Neuronal stem cell (in vitro differentiated cells): ENCODE results near the gene KRT81.

Experiments
- DNase-seq: peaks from one replicate; pipeline ENCODE4 v3.0.0-alpha.2; 2013; ENCODE audit warnings: low spot score
- H2AFZ ChIP-seq: one replicate; pipeline ENCODE4 v1.6.1; 2013; ENCODE audit warnings: mild to moderate bottlenecking, low read length, inconsistent platforms
- H2AK5ac ChIP-seq: 2 replicates; pipeline ENCODE4 v1.6.1; 2013; ENCODE audit warnings: low read depth, mild to moderate bottlenecking, inconsistent platforms, low read length, moderate library complexity, mixed read lengths
- H2BK120ac ChIP-seq: 2 replicates; pipeline ENCODE4 v1.6.1; 2013; ENCODE audit warnings: low read depth, mild to moderate bottlenecking, inconsistent platforms, low read length, moderate library complexity, mixed read lengths
- H2BK12ac ChIP-seq: one replicate; pipeline ENCODE4 v1.6.1; 2013; ENCODE audit warnings: low read length, inconsistent platforms
- H2BK15ac ChIP-seq: 2 replicates; pipeline ENCODE4 v1.6.1; 2013; ENCODE audit warnings: mild to moderate bottlenecking, low read length, inconsistent platforms, mixed read lengths
- H2BK5ac ChIP-seq: one replicate; pipeline ENCODE4 v1.6.1; 2013; ENCODE audit warnings: inconsistent platforms, mild to moderate bottlenecking, low read length, moderate library complexity
- H3K14ac ChIP-seq: one replicate; pipeline ENCODE4 v1.6.1; 2013; ENCODE audit warnings: low read length, inconsistent platforms
- H3K18ac ChIP-seq: 2 replicates; pipeline ENCODE4 v1.6.1; 2013; ENCODE audit warnings: low read length, inconsistent platforms
- H3K23ac ChIP-seq: 2 replicates; pipeline ENCODE4 v1.6.1; 2013; ENCODE audit warnings: low read depth, mild to moderate bottlenecking, mixed read lengths, low read length, inconsistent platforms; ENCODE audit not compliant: poor library complexity
- H3K27ac ChIP-seq: replicated peaks from 3 replicates; pipeline ENCODE4 v1.5.1; 2013; ENCODE audit warnings: low read length, inconsistent platforms
- H3K27me3 ChIP-seq, 3 experiments: 2 replicates each; pipeline ENCODE4 v1.6.1; 2013; ENCODE audit warnings: low read length in 3 of 3, mild to moderate bottlenecking in 2 of 3, inconsistent platforms in 1 of 3, low read depth in 1 of 3, mixed read lengths in 1 of 3, moderate library complexity in 1 of 3; ENCODE audit not compliant: control insufficient read depth in 3 of 3, insufficient read depth in 3 of 3
- H3K36me3 ChIP-seq, 2 donors: replicated peaks in 1 of 2; 2 replicates each; pipeline ENCODE4 v1.6.1; 2013; ENCODE audit warnings: low read length in 2 of 2; ENCODE audit not compliant: control insufficient read depth in 2 of 2, insufficient read depth in 2 of 2
- H3K4ac ChIP-seq: 2 replicates; pipeline ENCODE4 v1.6.1; 2013; ENCODE audit warnings: inconsistent platforms, mild to moderate bottlenecking, low read length, moderate library complexity
- H3K4me1 ChIP-seq, 2 donors: 1 replicate in 1 of 2; 2 replicates in 1 of 2; pipeline ENCODE4 v1.6.1; 2013; ENCODE audit warnings: low read length in 2 of 2, low read depth in 1 of 2; ENCODE audit not compliant: control insufficient read depth in 2 of 2, insufficient read depth in 1 of 2
- H3K4me2 ChIP-seq: one replicate; pipeline ENCODE4 v1.6.1; 2013; ENCODE audit warnings: mild to moderate bottlenecking, low read length, inconsistent platforms; ENCODE audit not compliant: insufficient read depth, poor library complexity, severe bottlenecking
- H3K4me3 ChIP-seq, 2 donors: 2 replicates each; pipeline ENCODE4 v1.5.1; 2013; ENCODE audit warnings: low read length in 2 of 2, mild to moderate bottlenecking in 2 of 2, inconsistent platforms in 1 of 2, moderate library complexity in 1 of 2
- H3K79me1 ChIP-seq: one replicate; pipeline ENCODE4 v1.6.1; 2013; ENCODE audit warnings: low read depth, mild to moderate bottlenecking, inconsistent platforms, low read length, moderate library complexity
- H3K9ac ChIP-seq: one replicate; pipeline ENCODE4 v1.6.1; 2013; ENCODE audit warnings: mild to moderate bottlenecking, low read depth, low read length, inconsistent platforms; ENCODE audit not compliant: poor library complexity
- H3K9me3 ChIP-seq, 2 donors: replicated peaks in 1 of 2; 2 replicates each; pipeline versions ENCODE3 to v1.6.1; 2013; ENCODE audit warnings: low read length in 2 of 2, mild to moderate bottlenecking in 2 of 2, inconsistent platforms in 1 of 2, low read depth in 1 of 2, mixed read lengths in 1 of 2, moderate library complexity in 1 of 2; ENCODE audit not compliant: control insufficient read depth in 2 of 2, insufficient read depth in 1 of 2
- H4K8ac ChIP-seq: one replicate; pipeline ENCODE4 v1.6.1; 2013; ENCODE audit warnings: low read depth, mild to moderate bottlenecking, inconsistent platforms, low read length, moderate library complexity
- H4K91ac ChIP-seq: one replicate; pipeline ENCODE4 v1.6.1; 2013; ENCODE audit warnings: low read length, low read depth, mild to moderate bottlenecking, inconsistent platforms; ENCODE audit not compliant: poor library complexity
- WGBS, 2 donors: extraction: QIAGEN DNeasy Blood & Tissue Kit; methylation state at CpG; one replicate each; pipeline ENCODE4 v1.1.7; 2013; ENCODE audit warnings: missing lambda C conversion rate in 2 of 2, mixed read lengths in 1 of 2; ENCODE audit not compliant: insufficient read length in 2 of 2, insufficient replicate concordance in 1 of 2; ENCODE audit errors: extremely low coverage in 2 of 2; 5-methylcytosine and 5-hydroxymethylcytosine counted together

The KRT81 gene

GRCh38 chr12:52298677-52299190, 7.4 kb upstream of the KRT81 start:
- Histone ChIP-seq H4K8ac (no peak overlapping the region), H2BK120ac (no peak overlapping the region), H3K18ac (no peak overlapping the region), H2BK5ac (no peak overlapping the region), H3K14ac (no peak overlapping the region), H3K27me3 (no peaks in the 10 kb centered on the region), H3K79me1 (no peaks in the 10 kb centered on the region), H2BK12ac (no peak overlapping the region), H2AK5ac (no peak overlapping the region), H3K9ac (no peak overlapping the region), H2AFZ (no peak overlapping the region), H3K4me2 (no peak overlapping the region), H3K4me3 (no peak overlapping the region), H3K36me3 (no peaks in the 10 kb centered on the region), H3K9me3 (no peaks in the 10 kb centered on the region), H3K27ac (no peak overlapping the region), H3K4ac (no peak overlapping the region), H3K4me1 (no peaks in the 10 kb centered on the region), H4K91ac (no peak overlapping the region), H3K23ac (no peak overlapping the region), H2BK15ac (no peak overlapping the region)
- DNase-seq = no peak
- WGBS, 2 donors = no CpG with 5 or more reads among the region's 4 CpGs

- no peak overlapping the region for H3K4ac ChIP-seq
- no peak overlapping the region for H3K9ac ChIP-seq
- H2BK5ac ChIP-seq = no peak overlapping the region
- H3K4me3 ChIP-seq = no peak overlapping the region
- H3K4me2 ChIP-seq = no peak overlapping the region
- no peaks in the 10 kb centered on the region for H3K36me3 ChIP-seq
- H3K18ac ChIP-seq = no peak overlapping the region
- no peak overlapping the region for H3K23ac ChIP-seq
- H2BK120ac ChIP-seq = no peak overlapping the region
- no peaks in the 10 kb centered on the region for H3K4me1 ChIP-seq
- H2BK15ac ChIP-seq = no peak overlapping the region
- no CpG with 5 or more reads among the region's 5 CpGs for WGBS, 2 donors
- peaks cover 0 to under 1% (median 0%) of the 10 kb centered on the region in 3 experiments for H3K27me3 ChIP-seq
- no peak overlapping the region for H4K91ac ChIP-seq
- no peaks in the 10 kb centered on the region for H3K79me1 ChIP-seq
- no peak overlapping the region for H3K27ac ChIP-seq
- H3K14ac ChIP-seq = no peak overlapping the region
- no peaks in the 10 kb centered on the region for H3K9me3 ChIP-seq
- no peak overlapping the region for H2AK5ac ChIP-seq
- no peak overlapping the region for H4K8ac ChIP-seq
- H2BK12ac ChIP-seq = no peak overlapping the region
- no peak for DNase-seq
- H2AFZ ChIP-seq = no peak overlapping the region
Observed at GRCh38 chr12:52296572-52297215, 5.4 kb upstream of the KRT81 start.

GRCh38 chr12:52295663-52296062, 4.3 kb upstream of the KRT81 start:
- Histone ChIP-seq H4K8ac (no peak overlapping the region), H3K27ac (no peak overlapping the region), H2BK120ac (no peak overlapping the region), H4K91ac (no peak overlapping the region), H3K4me3 (no peak overlapping the region), H3K36me3 (no peaks in the 10 kb centered on the region), H3K79me1 (no peaks in the 10 kb centered on the region), H3K14ac (no peak overlapping the region), H3K23ac (no peak overlapping the region), H2BK15ac (no peak overlapping the region), H3K9me3 (no peaks in the 10 kb centered on the region), H3K4me2 (no peak overlapping the region), H2BK5ac (no peak overlapping the region), H2AFZ (no peak overlapping the region), H3K9ac (no peak overlapping the region), H2AK5ac (no peak overlapping the region), H3K4ac (no peak overlapping the region), H3K18ac (no peak overlapping the region), H3K27me3 (peaks cover 0 to 4% (median 0%) of the 10 kb centered on the region in 3 experiments), H3K4me1 (no peaks in the 10 kb centered on the region), H2BK12ac (no peak overlapping the region)
- no CpG with 5 or more reads among the region's 1 CpG for WGBS, 2 donors
- no peak for DNase-seq

- Histone ChIP-seq H2BK12ac (no peak overlapping the region), H3K4me1 (no peaks in the 10 kb centered on the region), H4K91ac (no peak overlapping the region), H3K14ac (no peak overlapping the region), H3K4me3 (no peak overlapping the region), H4K8ac (no peak overlapping the region), H2BK15ac (no peak overlapping the region), H2BK120ac (no peak overlapping the region), H2AFZ (no peak overlapping the region), H3K9me3 (no peaks in the 10 kb centered on the region), H2BK5ac (no peak overlapping the region), H3K36me3 (no peaks in the 10 kb centered on the region), H3K27me3 (peaks cover 0 to 4% (median 0%) of the 10 kb centered on the region in 3 experiments), H3K27ac (no peak overlapping the region), H3K18ac (no peak overlapping the region), H3K23ac (no peak overlapping the region), H3K4me2 (no peak overlapping the region), H3K4ac (no peak overlapping the region), H3K79me1 (no peaks in the 10 kb centered on the region), H2AK5ac (no peak overlapping the region), H3K9ac (no peak overlapping the region)
- no CpG with 5 or more reads among the region's 1 CpG for WGBS, 2 donors
- no peak for DNase-seq
Observed at GRCh38 chr12:52294803-52295202, 3.5 kb upstream of the KRT81 start.
